GM18505 (cell line): Measurements from ENCODE around the gene RAPGEF4.

Experiments
- ATAC-seq: cut with Tn5 transposase; IDR thresholded peaks from one replicate; pipeline ENCODE4 v1.9.1; 2021; ENCODE audit not compliant: unreplicated experiment
- POLR2A ChIP-seq: IDR thresholded peaks from 4 replicates; pipeline ENCODE4 v1.6.1; 2011; ENCODE audit warnings: borderline replicate concordance; ENCODE audit not compliant: insufficient read depth, insufficient read length; ENCODE audit errors: extremely low read depth

The RAPGEF4 gene

GRCh38 chr2:173075781-173076580, 340.3 kb downstream of the RAPGEF4 start, which contains the start of gene MAP3K20:
Gene MAP3K20, plus strand, starts transcription at chr2:173075846. Its CDS starts 15,186 bp downstream, at chr2:173091032.
- peak; percentile 60 for ATAC-seq
- no peak for TF ChIP-seq POLR2A

- ATAC-seq: peak; percentile 32
- TF ChIP-seq POLR2A: no peak
Measured at GRCh38 chr2:173076581-173077345, 341.1 kb downstream of the RAPGEF4 start.

- no peak for TF ChIP-seq POLR2A
- no peak for ATAC-seq
Measured at GRCh38 chr2:173077506-173078177, 342.0 kb downstream of the RAPGEF4 start.

- TF ChIP-seq POLR2A: no peak
- ATAC-seq: no peak
Measured at GRCh38 chr2:173079141-173079540, 343.5 kb downstream of the RAPGEF4 start.

- ATAC-seq: no peak
- no peak for TF ChIP-seq POLR2A
Measured at GRCh38 chr2:173079973-173080860, 344.6 kb downstream of the RAPGEF4 start.

GRCh38 chr2:173086518-173087213, 351.0 kb downstream of the RAPGEF4 start:
- TF ChIP-seq POLR2A: no peak

GRCh38 chr2:173087214-173087581, 351.6 kb downstream of the RAPGEF4 start:
- ATAC-seq: no peak

More at GRCh38 chr2:173086518-173087213, 351.0 kb downstream of the RAPGEF4 start:
- ATAC-seq: no peak

GRCh38 chr2:173087793-173088496, 352.3 kb downstream of the RAPGEF4 start:
- no peak for TF ChIP-seq POLR2A
- ATAC-seq: no peak

More at GRCh38 chr2:173087214-173087581, 351.6 kb downstream of the RAPGEF4 start:
- TF ChIP-seq POLR2A: no peak

- ATAC-seq: no peak
- TF ChIP-seq POLR2A: no peak
Measured at GRCh38 chr2:173090276-173090877, 354.7 kb downstream of the RAPGEF4 start.

GRCh38 chr2:173090973-173091660, 355.5 kb downstream of the RAPGEF4 start:
- no peak for TF ChIP-seq POLR2A
- ATAC-seq: no peak
